Choroid plexus epithelial cell (primary cell): Measurements from ENCODE around the gene TCFL5.

Source experiments
- DNase-seq: peaks from one replicate; pipeline ENCODE4 v3.0.0-alpha.2; 2010; ENCODE audit warnings: low read depth
- H3K4me3 ChIP-seq: 2 replicates; pipeline ENCODE4 v1.5.1; 2011; ENCODE audit warnings: low read depth, mild to moderate bottlenecking, control low read depth, low read length, moderate library complexity
- CTCF ChIP-seq: conservative IDR thresholded peaks from 2 replicates; pipeline ENCODE4 v1.5.1; 2011; ENCODE audit warnings: low read depth, mild to moderate bottlenecking, control low read depth, inconsistent platforms, low read length, moderate library complexity

The TCFL5 gene

DNA sequence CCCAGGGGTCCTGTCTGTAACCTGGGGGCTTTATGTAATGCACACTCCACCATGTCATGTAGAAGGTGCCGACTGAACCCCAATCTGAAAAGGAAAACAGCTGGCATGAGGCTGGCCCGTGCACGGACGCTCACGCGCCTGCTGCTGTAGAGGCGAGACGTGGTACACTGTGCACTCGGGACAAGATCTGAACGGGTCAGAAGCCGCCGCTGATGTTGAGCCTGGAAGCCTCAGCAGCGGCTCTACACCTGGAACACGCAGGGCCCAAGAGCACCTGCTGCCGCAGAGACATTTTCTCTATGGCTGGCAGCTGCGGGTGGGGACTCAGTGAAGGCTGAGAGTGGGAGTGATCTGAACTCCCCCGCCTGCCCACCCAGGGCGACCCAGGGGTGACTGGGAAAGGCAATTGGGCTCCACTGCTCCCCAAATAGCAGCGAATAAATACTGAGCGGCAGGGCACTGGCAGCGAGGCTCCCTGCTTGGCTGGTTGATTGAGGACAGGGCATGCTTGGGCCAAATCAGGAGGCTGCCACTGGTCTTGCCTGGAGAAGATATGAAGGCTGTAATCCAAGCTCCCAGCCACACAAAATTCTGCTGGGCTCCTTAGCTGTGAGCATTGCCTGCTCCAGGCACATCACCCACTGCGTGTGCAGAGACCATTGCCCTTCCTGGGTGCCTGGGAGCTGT is 59.5 kb downstream of the TCFL5 start:
- TF ChIP-seq CTCF, result no peak
- DNase-seq, result no peak
- H3K4me3 ChIP-seq, result no peak overlapping the region

GRCh38 chr20:62801284-62802010 is 60.2 kb downstream of the TCFL5 start:
- no peak for TF ChIP-seq CTCF
- DNase-seq, result no peak
- no peak overlapping the region for H3K4me3 ChIP-seq

DNA sequence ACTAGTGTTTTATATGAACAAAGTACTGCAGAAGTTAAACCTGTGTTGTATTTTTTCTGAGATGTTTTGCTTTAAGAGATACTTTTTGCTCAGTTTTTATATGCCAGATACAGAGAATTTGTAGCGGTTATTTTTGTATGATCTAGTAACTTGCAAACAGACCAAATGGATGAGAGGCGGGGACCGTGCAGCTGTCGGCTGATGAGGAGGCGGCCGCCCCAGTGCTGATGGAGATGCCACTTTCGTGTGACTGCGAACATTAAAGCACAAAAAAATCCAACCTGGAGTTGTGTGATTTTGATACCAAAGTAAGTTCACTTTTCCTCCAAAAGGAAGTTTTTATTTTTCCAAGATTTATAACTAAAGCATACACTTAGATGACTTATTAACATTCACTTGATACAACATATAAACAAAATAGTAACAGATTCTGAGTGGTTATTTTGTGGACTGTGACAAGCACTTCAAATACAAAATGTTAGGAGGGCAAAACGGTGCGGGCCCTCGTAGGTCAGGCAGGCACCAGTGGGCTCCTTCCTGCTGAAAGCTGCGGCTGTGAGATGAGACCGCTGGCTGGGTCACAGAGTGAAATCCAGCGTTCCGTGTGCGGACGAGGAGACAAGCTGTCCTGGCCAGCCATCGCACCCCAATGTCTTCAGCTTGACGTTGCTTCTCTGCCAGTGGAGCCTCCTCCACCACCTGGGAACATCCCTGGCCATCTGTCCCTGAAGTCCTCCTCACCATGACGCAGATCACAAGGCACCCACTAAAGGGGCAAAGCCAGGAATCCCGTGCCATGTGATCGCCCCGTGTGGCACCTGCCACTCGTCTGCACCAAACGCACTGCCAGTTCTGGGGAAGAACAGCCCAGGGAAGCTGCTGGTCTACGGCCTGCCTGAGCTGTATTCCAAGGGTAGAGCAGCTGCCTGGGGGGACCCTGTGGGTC is 61.0 kb downstream of the TCFL5 start:
- no peak for TF ChIP-seq CTCF
- no peak for DNase-seq
- no peak overlapping the region for H3K4me3 ChIP-seq

DNA sequence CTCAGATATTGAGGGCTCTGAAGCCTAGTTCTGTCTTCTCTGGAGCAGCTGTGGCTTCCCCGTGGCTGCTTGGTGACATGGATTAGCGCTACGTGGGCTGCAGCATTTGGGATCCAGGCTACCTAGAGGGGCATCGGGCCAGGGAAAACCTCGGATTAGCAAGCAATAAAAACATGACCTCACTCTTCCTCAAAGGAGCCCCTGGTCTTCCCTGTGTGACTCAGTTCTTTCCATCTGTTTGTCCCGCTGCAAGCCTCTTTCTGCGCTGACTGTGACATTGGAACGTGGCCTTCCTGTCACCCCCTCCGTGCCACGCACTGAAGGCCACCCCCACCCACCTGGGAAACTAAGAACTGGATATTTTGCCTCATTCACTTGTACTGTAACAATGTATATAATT is 61.7 kb downstream of the TCFL5 start:
- no peak for TF ChIP-seq CTCF
- no peak overlapping the region for H3K4me3 ChIP-seq
- DNase-seq, result no peak

- no peak overlapping the region for H3K4me3 ChIP-seq
- DNase-seq, result no peak
- TF ChIP-seq CTCF, result no peak
These were observed 62.2 kb downstream of the TCFL5 start for GRCh38 chr20:62799459-62799858.

DNA sequence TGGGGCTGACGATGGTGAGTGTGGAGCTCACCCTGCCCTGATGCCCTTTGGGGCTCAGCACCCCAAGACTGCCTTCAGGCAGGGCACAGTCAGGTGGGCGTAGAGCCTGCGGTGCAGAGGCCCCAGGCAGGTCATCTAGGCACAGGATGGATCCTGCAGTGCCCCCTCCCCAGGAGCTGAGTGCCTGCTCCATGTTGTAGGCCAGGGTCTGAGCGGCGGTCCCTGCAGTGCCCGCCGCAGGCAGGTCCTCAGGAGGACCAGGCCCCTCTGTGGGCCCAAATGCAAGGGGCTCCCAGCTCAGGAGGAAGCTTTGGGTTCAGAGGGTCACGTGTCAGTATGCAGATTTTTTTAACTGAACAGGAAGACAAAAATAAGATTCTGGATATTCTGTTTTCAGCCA is 62.6 kb downstream of the TCFL5 start:
- no peak for TF ChIP-seq CTCF
- no peak overlapping the region for H3K4me3 ChIP-seq
- no peak for DNase-seq
